Measurements from ENCODE around the gene CTNNA3.

The CTNNA3 gene

DNA sequence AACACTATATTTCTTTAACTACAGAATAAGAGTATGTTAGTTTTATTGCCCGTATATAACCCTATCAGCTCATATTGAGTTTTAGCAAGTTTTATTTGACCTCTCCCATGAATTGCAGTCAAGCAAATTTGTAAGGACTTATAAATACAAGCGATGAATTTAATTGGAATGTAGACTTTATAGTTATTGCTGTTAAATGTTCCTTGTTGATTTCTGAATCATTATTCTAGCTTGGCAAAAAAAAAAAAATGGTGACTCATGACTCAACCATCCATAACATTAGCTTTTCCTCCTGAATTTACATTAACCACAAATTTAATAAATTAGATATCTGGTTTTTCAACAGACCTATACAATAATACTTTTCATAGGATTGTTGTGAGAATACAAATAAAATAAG is 1104.1 kb downstream of the CTNNA3 start:
- no peak for DNase-seq

DNA sequence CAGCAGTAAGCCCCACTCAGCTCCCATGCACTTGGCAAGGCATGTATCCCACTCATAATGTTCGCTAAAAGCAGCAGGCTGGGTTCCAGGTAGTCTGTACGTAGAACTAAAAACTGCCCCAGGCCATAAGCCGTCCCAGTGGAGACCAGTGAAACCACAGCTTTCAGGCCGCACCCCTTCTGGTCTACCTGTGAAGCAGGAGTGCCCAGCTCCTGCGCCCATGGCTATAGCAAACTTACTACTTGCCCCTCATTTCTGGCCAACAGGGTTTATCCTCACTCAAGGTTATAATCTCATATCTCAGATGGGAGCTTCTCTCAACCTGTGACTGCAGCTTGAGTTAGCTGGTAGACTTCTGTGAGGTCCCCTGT is 1108.3 kb downstream of the CTNNA3 start:
- DNase-seq, result no peak

DNA sequence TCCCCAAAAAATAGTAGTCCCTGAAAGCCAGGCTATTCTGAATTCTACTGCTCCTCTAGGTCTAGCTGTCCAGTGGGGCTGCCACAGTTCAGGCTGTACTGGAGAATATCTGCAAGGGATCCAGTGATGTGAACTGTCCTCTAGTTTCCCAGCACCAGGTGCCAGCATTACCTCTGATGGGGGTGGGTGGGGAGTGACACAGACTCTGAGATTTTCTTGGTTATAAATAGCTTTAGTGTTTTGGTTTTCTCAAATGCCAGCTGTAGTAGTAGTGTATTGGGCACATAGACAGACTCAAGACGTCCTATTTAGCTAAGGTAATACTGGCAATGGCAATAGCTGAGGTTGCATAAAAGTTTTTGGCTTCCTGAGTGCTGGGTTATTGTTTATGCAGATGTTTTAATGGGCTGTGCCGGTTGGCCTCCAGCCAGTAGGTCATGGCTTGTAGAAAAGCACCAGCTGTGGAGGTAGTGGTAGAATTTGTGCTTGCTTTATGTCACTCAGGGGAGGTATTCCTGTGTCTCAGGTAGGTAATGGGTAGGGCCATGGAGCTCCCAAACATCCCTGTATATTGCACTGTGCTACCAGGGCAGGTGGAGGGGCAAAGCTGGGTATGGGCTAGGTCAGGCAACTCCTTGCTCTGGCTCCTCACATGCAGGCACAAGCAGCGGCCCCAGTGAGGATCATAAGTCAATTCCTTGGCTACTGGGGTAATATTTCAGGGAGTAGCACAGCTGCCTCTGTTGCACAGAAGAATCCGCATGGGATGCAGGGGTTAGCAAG is 1108.9 kb downstream of the CTNNA3 start:
- DNase-seq, result no peak

DNA sequence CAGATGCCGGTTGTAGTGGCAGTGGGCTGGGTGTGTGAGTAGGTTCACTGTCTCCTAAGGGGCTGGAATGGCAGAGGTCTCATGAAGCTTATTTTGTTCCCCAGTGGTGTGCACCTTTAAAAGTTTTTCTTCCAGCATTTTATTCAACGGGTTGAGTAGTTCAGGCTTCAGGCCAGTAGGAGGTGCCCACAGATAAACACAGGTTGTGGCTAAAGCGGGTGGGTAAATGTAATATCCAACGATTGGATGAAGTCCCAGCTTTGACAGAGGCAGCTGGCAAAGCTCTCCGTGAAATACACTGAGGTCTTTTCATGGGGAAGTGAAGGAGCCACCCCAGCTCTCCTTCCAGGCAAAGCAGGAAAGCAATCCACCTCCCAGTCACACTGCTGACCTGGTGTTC is 1109.9 kb downstream of the CTNNA3 start:
- DNase-seq, result no peak

DNA sequence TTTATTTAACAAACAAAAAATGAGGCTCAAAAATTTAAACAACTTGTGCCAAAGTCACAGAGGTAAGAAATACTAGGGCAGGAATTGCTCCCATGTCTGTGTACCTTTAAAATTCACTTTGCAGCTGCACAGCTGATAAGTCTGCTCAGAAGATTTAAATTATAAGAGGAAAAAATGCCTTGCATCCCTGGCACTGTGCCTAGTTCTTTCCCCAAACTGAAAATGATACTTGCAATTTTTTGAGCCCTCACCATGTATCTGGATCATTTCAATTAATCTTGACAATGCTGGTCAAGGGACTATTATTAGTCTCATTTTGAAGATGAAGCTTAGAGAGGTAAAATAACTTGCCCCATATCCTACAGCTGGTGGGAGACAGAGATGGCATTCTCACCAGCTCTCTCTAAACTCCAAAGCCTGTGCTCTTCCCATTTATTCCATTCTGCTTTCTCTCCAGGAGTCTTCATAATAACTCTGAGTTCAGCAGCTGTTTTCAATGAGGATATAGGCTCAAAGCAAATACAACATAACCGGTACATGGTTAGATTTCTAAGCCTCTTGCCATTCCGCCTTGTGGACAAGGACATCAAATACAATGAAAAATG is 1120.6 kb downstream of the CTNNA3 start:
- no peak for DNase-seq

DNA sequence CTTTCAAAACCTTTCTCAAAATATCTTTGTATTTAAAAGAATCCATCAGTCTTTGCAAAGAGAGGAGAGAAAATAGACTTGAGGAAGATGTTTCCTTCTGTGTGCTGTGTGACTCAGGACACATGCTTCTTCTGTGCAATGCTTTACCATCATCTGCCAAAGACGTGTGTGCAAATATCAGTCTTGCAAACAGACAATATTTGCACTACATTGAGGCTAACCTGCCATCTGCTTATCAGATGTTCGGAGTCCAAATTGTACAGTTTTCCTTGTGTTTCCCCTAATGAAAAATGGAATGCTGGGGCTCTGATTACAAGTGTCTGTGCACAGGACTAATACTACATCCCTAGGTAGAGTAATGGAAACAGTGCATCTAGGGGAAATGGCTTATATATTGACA is 1123.3 kb downstream of the CTNNA3 start:
- no peak for DNase-seq

DNA sequence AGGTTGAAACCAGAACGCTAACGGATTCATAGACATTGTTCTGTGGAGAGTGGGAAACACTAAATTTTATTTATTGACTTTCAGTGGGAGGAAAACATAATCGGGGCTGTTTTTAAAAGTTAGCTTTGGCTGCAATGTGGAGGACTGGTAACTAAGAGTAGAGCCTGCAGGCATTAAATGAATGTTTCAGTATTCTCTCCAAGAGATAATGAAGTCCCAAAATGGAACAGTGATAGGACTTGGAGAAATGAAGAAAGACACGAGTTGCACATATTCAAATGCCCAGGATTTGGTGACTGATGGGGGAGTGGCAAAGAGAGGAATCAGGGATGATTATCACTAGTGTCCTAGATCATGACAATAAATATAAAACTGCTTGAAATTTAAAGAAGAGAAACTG is 1130.0 kb downstream of the CTNNA3 start:
- no peak for DNase-seq

DNA sequence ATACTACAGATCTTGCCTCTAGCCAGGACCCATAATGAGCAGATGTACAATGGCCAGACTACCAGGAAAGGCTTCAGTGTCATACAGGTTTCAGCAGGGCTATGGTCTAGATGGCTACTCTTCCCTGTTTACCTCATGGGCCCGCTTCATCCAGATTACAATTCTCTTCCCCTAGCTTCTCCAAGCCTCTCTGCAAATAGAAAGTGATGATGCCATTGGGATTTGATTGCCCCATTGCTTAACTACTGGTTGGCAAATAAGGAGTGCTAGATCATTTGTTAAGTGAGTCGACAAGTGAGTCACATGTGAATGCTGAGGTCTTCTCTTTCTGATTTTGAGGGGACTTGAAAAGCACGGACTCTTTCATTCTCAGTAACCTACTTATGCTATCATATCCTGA is 1131.7 kb downstream of the CTNNA3 start:
- no peak for DNase-seq

DNA sequence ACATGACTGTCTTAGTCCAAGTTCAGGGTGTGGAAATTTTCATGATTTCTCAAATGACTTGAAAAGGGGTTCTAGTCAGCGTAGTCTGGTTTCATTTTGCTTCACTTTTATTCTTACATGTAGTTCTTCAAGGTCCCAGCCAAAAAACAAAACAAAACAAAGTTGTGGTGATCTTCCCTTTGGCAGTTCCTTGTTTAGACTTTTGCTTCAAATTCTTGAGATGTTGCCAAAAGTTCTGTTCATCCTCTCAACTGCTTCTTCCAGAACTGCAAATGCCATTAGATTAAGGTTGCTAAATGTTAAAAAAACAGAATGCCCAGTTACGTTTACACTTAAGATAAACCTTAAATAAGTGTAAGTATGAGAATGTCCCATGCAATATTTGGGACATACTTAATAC is 1140.9 kb downstream of the CTNNA3 start:
- DNase-seq, result no peak

DNA sequence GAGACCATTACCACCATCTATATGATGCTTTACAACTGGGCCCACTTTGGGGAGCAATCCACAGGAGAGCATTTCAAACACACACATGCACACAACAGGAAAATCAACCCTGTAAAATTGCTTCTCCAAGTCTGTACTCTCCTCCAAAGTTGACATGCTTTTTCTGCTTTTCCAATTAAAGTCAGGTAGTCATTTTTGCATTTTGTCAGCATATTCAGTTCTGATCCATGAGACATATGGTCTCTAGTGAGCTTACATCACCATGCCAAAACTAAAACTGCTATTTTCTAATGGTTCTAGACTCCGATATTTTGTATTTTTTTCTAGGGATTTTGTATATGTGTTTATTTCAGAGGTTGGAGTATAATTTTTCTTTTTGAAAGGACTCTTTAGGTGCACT is 1143.7 kb downstream of the CTNNA3 start:
- DNase-seq, result no peak

DNA sequence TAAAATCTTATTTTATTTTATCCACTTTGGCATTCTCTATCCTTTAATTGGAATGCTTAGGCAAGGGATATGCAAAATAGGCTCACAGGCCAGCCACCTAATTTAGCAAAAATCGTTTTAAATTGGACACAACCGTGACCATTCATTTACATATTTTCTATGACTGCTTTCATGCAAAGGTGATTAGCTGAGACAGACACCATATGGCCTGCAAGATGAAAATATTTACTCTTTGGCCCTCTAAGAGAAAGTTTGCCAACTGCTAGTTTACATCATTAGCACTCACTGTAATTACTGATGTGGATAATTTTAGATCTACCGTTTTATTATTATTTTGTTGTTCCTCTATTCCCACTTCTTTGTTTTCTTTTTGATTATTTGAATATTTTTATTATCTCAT is 1145.6 kb downstream of the CTNNA3 start:
- DNase-seq, result no peak

DNA sequence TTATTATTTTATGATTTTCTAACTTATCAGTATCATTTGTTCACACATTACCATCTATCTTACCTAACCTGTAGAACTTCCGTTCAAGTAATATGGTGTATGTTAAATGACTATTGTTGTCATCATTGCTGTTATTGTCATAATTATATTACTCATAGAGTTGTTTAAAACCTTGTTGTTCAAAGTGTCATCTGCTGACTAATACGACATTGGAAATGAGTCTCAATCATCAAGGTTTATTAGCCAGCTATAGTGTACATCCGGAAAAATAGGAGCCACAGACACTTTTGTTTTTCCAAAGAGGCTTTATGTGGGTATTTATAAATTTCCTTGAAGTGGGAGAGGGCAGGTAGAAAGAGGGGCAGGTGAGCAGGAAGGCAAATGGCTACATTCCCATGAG is 1157.1 kb downstream of the CTNNA3 start:
- DNase-seq, result no peak

DNA sequence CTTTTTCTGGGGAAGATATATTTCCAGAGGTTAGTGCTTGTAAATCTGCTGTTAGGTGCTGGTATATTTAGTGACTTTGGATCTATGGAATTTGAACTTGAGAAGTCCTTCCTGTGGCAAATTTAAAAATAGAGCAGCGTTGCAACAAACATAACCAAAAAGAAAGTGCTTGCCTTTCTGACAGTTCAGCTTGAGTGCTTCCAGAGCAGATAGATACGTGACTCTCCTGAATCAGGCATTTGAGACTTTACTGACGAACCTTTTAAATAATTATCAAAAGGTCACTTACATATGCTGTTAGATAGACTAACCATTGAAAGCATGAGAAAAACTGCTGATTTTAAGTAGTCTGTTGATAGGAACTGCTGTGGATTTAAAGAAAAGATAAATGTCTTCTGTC is 1157.6 kb downstream of the CTNNA3 start:
- no peak for DNase-seq

DNA sequence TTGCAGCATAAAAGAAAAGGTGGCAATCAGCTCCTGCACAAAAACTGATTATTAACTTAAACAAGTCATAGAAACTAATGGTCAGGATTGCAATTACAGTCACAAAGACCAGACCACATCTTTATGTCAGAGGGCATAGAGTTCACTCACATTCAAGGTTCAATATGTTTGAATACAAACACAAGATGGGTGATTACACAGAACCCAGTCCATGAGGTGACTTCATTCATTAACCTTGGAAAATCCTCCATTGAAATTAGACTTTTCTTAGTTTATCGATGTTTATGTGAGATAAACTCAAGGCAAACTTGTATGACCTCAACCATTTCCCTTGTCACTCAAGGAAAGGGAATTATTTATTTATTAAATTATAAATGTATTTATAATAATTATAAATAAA is 1158.8 kb downstream of the CTNNA3 start:
- no peak for DNase-seq

DNA sequence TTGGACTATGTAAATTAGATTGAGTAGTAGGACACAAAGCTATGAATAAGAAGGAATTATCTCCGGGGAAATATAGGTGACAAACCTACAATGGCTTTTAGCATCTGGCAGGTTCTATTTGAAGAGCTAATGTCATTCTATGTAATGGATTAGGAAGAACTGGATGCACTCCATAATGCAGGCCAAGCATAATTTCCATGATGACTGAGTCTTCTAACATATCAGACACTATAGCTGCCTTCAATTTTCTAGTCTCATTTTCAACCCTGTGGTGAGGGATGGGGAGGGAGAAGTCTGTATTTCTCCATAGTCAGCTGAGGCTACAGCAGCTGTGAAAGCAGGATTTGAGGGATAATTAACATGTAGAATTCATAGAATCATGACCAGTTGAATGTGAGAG is 1160.6 kb downstream of the CTNNA3 start:
- no peak for DNase-seq

DNA sequence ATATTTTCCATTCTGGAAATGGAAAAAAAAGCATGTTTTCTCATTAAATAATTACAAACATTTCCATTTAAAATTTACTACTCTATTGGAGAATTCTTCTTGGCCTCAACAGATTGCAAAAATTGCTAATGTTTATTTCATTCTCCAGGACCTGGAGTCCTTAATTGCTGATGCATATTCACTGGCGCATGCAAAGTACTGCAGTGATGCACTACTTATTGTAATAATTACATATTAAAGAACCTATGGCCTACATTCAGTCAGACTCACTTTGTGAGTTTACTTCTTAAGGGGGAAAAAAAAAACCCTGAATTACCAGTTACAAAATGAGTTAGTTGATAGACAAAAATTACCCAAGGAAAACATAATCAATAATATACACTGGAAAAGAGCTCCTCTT is 1161.1 kb downstream of the CTNNA3 start:
- DNase-seq, result no peak

DNA sequence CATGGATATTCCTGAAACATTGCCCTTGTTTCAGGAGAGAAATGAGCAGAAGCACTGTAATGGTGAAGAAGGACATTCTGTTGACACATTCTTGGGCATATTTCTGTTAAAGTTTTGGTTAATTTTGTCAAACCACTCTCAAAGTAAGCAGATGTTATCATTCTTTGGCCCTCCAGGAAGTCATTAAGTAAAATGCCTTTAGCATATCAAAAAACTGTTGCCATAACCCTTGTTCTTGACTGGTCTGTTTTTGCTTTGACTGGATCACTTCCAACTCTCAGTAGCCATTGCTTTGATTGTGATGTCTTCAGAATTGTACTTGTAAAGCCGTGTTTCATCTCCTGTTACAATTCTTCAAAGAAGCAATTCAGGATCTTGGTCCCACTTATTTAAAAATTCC is 1174.5 kb downstream of the CTNNA3 start:
- no peak for DNase-seq

DNA sequence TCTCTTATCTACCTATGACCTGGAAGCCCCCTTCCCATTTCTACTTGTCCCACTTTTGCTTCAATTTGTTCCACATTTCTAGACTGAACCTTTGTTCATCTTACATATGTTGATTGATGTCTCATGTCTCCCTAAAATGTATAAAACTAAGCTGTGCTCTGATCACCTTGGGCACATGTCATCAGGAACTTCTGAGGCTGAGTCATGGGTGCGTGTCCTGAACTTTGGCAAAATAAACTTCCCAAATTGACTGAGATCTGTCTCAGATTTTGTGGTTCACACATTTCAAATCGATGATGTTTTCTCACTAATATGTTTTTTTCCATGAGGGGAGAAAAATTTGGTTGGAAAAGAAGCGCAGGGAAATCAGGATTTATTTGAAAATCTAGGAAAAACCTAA is 1176.4 kb downstream of the CTNNA3 start:
- no peak for DNase-seq

DNA sequence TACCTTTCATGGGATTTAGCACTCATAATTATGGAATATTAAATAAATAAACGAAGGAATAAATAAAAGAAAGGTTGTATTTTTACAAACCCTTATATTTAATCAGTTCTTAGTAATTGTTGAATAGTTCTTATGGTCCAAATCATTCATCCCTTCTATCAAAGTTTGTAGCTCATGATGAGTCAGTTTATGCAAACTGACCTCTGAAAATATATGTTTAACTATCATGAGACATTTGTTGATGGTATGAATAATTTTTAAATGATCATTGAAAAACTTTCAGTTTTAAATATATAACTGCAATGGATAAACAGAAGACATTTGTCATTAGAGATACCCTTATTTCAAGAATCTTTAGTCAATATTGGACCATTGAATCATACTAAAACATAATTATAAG is 1181.3 kb downstream of the CTNNA3 start:
- no peak for DNase-seq

DNA sequence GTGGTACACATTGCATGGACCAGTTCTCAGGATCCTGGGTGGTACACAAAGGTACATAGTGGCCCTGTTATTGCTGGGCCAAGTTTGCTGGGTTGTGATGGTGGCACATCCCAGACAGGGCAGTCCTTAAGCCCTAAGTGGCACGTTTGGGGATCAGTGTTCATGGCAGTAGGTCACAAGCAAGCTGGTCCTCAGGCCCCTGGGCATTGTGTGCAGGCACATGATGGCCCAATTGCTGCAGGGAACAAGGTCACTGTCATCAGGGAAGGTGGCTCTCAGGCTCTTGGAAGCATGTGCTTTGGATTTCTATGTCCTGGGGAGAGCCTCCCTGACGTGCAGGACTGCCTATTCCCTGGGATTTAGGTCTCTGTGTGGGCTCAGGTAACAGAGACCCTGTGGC is 1182.5 kb downstream of the CTNNA3 start:
- no peak for DNase-seq

DNA sequence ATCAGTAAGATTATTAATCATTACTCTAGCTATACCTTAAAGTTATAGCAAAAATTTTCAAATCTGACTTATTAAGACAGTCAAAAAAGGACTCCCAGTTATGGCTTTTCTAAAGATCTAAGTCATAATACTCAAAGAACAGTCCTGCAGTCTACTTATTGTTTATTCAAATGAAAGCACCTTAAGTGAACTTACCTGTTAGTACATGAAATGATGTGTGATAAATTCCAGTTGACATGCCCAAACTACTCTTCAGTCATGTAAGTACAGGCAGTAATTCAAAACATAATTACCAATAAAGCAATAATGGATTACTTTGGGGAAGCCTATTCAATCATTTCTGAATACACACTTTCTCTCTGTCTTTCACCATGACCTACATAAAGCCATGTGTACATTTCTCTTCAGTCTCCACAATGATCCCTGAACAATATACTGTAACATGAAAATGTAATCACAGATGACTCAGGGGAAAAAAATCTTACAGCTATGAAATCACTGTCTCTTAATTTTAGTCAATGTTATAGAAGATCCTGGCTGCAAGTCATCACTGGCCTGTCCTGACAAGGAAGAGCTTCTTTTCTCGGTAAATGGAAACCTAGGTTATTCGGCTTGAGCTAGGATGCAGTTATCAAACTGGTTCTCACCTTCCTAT is 1190.9 kb downstream of the CTNNA3 start:
- DNase-seq, result no peak

DNA sequence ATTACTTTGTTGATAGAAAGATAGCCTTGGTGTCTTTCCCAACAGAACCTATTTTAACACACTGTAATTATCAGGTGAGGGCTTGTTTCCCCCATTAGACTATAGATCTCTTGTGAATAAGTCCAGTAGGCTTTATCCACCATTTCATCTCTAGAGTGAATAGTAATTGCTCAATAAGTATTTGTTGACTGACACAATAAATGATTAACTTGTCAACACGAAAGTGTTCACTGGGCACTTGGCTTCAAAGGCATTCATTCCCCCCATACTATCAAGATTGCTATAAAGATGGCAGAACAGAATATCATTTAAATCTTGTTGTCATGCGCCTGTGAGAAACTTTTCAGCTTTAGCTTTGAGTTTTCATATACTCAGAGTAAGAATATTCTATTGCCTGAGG is 1194.6 kb downstream of the CTNNA3 start:
- DNase-seq, result no peak

DNA sequence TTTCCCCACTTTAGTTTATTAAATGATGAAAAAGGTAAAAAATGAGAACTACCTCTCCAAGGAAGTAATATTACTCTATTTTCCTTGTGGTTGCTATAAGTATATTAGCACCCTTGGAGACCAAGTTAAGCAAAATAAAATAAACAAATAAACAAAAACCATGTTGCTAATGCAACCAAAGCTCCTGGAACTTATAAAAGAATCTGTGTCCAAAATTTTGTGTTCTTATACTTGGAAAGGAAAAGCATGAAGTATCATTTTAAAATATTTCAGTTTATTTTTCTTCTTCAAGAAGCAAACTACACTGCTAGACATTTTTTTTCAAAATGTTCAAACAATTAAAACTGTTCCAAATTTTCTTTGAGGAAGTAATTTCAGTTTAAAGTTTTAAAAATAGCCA is 1212.0 kb downstream of the CTNNA3 start:
- DNase-seq, result no peak

DNA sequence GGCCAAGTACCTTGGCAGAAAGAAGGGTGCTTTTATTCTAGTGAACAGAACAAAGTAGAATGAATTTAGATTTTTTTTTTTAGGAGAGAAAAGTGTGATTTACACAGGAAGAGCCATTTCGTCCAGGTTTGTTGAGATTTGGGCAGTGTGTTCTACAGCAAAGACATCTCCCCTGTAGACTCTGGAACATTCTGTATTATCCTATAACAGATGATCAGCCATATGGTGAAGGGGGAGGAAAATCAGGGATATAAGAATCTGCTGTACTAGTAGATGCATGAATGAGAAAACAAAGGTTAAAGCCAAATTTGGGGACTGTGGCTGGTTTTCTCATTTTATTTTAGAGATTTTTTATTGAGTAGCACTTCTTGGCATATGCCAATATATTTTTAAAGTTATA is 1223.8 kb downstream of the CTNNA3 start:
- DNase-seq, result no peak

DNA sequence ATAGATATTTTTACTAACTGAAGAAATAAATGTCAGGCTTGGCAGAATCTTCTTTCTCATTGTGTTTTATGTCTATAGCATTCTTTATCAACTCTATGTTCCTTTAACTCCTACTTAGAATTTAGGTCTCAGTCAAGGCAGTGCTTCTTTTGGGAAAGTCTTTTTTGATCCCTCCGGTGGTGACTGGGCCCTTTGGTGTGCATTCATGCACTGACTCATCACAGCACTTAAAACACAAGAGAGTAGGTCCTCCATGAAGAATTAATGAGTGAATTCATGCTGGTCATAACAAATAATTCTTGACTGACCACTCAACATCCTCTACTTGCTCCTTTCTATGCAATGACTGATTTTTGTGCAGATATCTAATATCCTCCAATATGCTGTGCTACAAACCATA is 1229.0 kb downstream of the CTNNA3 start:
- DNase-seq, result no peak

All from NCI-H526 treated with DMSO at 0.1 percent for 48 hours (cell line).